SH-SY5Y (cell line): Measurements from ENCODE around the gene KIAA0753.

ENCODE experiments used
- GATA2 ChIP-seq: IDR thresholded peaks from 2 replicates; pipeline ENCODE4 v1.6.1; 2011; ENCODE audit warnings: mild to moderate bottlenecking, low read depth, low read length
- GATA3 ChIP-seq: IDR thresholded peaks from 2 replicates; pipeline ENCODE4 v1.6.1; 2011; ENCODE audit warnings: low read depth, mild to moderate bottlenecking, low read length, moderate library complexity

GRCh38 chr17:6679241-6679640 is 38.7 kb upstream of the KIAA0753 start:
- no peak for TF ChIP-seq GATA2
- TF ChIP-seq GATA3, result no peak
